ENCODE results near the gene SOX18. TPM values are rescaled to one million over a fixed set of nuclear protein-coding genes. Genes with fewer than 3 reads are reported as not detected.

The SOX18 gene
- polyA plus RNA-seq, 5 donors = 11.2 to 28.8 (median 13.7) TPM

Other genes starting within 250 kb of the SOX18 start
- 10 to 100 TPM in 3 of 5 donors, 1 to 10 TPM in 2; 8.0 to 15.7 (median 10.3) TPM for gene ZBTB46, start 218.4 kb downstream of the SOX18 start, polyA plus RNA-seq (ENCODE audit: insufficient read depth in 1 of 5, insufficient read length in 5 of 5, low replicate concordance in 1 of 5)
- gene ABHD16B, start 188.1 kb downstream of the SOX18 start, polyA plus RNA-seq (ENCODE audit: insufficient read depth in 1 of 5, insufficient read length in 5 of 5, low replicate concordance in 1 of 5) = not detected
- 10 to 100 TPM; 81.9 to 93.7 (median 86.7) TPM for gene TPD52L2, start 184.4 kb downstream of the SOX18 start, polyA plus RNA-seq (ENCODE audit: insufficient read depth in 1 of 5, insufficient read length in 5 of 5, low replicate concordance in 1 of 5)
- gene DNAJC5, start 154.5 kb downstream of the SOX18 start, polyA plus RNA-seq (ENCODE audit: insufficient read depth in 1 of 5, insufficient read length in 5 of 5, low replicate concordance in 1 of 5) = 10 to 100 TPM; 16.2 to 32.5 (median 22.3) TPM
- 10 to 100 TPM; 41.7 to 65.3 (median 56.1) TPM for gene UCKL1, start 93.2 kb downstream of the SOX18 start, polyA plus RNA-seq (ENCODE audit: insufficient read depth in 1 of 5, insufficient read length in 5 of 5, low replicate concordance in 1 of 5)
- 10 to 100 TPM; 19.5 to 36.5 (median 26.2) TPM for gene ZNF512B, start 79.7 kb downstream of the SOX18 start, polyA plus RNA-seq (ENCODE audit: insufficient read depth in 1 of 5, insufficient read length in 5 of 5, low replicate concordance in 1 of 5)
- gene SAMD10, start 70.0 kb downstream of the SOX18 start, polyA plus RNA-seq (ENCODE audit: insufficient read depth in 1 of 5, insufficient read length in 5 of 5, low replicate concordance in 1 of 5) = 10 to 100 TPM in 1 of 5 donors, 1 to 10 TPM in 4; 5.9 to 11.0 (median 8.7) TPM
- 10 to 100 TPM; 64.3 to 87.1 (median 75.6) TPM for gene PRPF6, start 68.5 kb downstream of the SOX18 start, polyA plus RNA-seq (ENCODE audit: insufficient read depth in 1 of 5, insufficient read length in 5 of 5, low replicate concordance in 1 of 5)
- 1 to 10 TPM in 4 of 5 donors, under 1 TPM in 1; 0.66 to 1.7 (median 1.1) TPM for gene C20orf204, start 13.5 kb downstream of the SOX18 start, polyA plus RNA-seq (ENCODE audit: insufficient read depth in 1 of 5, insufficient read length in 5 of 5, low replicate concordance in 1 of 5)
- 100 to 1,000 TPM in 1 of 5 donors, 10 to 100 TPM in 4; 55.7 to 102 (median 79.6) TPM for gene TCEA2, start 13.6 kb upstream of the SOX18 start, polyA plus RNA-seq (ENCODE audit: insufficient read depth in 1 of 5, insufficient read length in 5 of 5, low replicate concordance in 1 of 5)
- gene RGS19, start 29.9 kb upstream of the SOX18 start, polyA plus RNA-seq (ENCODE audit: insufficient read depth in 1 of 5, insufficient read length in 5 of 5, low replicate concordance in 1 of 5) = 10 to 100 TPM in 1 of 5 donors, 1 to 10 TPM in 4; 5.7 to 14.9 (median 7.6) TPM
- gene OPRL1, start 30.4 kb upstream of the SOX18 start, polyA plus RNA-seq (ENCODE audit: insufficient read depth in 1 of 5, insufficient read length in 5 of 5, low replicate concordance in 1 of 5) = 1 to 10 TPM; 1.8 to 2.6 (median 2.4) TPM
- 1 to 10 TPM in 1 of 5 donors, under 1 TPM in 2, not detected in 2; 0.30 to 1.3 (median 0.54) TPM for gene LKAAEAR1, start 34.8 kb upstream of the SOX18 start, polyA plus RNA-seq (ENCODE audit: insufficient read depth in 1 of 5, insufficient read length in 5 of 5, low replicate concordance in 1 of 5)
- gene NPBWR2, start 57.9 kb upstream of the SOX18 start, polyA plus RNA-seq (ENCODE audit: insufficient read depth in 1 of 5, insufficient read length in 5 of 5, low replicate concordance in 1 of 5) = not detected
- under 1 TPM; 0.13 to 0.43 (median 0.24) TPM for gene MYT1, start 114.8 kb upstream of the SOX18 start, polyA plus RNA-seq (ENCODE audit: insufficient read depth in 1 of 5, insufficient read length in 5 of 5, low replicate concordance in 1 of 5)
- gene PCMTD2, start 206.1 kb upstream of the SOX18 start, polyA plus RNA-seq (ENCODE audit: insufficient read depth in 1 of 5, insufficient read length in 5 of 5, low replicate concordance in 1 of 5) = 100 to 1,000 TPM in 4 of 5 donors, 10 to 100 TPM in 1; 86.2 to 166 (median 138) TPM